NCI-H146 treated with DMSO at 0.1 percent for 48 hours (cell line): Measurements from ENCODE around the gene PDSS2.
"Not testable (repeated sequence)": the region's sequence is repeated elsewhere in the genome, so short reads cannot be mapped to it uniquely, and the experiment has no call there.

ENCODE experiments used
- DNase-seq: peaks from one replicate; lab custom pipeline; 2025; ENCODE audit not compliant: unreplicated experiment; lab: John Stamatoyannopoulos, UW

The PDSS2 gene

DNA sequence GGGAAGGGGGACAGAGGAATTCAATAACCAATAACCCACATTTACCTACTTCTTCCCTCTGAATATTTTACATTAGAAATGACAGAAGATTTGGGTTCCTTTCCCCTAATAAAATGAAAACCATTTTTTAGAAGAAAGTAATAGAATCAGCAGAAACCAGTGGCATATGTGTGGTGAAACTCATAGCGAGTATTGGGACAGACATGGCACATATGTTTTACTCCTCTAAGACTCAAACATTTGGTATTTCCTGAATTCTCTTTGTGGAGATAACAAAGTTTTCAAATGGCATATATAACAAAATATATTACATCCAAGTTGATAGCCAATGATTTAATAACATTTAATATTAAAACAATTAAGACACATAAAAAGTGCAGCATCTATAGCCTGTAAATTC, 331.2 kb downstream of the PDSS2 start:
- no peak for DNase-seq

DNA sequence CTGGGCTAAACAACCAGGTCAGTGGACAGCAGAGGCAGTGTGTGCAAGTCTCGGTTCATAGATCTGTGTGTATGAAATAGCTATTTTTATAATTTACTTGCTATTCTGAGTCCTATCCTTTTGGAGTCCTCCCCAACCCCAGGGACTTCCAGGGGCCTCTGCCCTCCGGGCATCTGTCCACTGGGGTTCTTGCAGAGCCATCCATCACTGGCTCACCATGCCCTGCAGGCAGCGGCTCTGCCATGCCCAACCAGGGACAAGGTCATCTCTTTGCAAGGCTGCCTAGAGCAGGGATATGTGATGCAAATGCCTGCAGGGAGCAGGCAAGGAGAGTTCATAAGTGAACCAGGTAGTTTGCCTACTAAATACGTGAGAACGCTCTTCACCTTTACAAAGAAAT, 333.6 kb downstream of the PDSS2 start:
- DNase-seq, result no peak

DNA sequence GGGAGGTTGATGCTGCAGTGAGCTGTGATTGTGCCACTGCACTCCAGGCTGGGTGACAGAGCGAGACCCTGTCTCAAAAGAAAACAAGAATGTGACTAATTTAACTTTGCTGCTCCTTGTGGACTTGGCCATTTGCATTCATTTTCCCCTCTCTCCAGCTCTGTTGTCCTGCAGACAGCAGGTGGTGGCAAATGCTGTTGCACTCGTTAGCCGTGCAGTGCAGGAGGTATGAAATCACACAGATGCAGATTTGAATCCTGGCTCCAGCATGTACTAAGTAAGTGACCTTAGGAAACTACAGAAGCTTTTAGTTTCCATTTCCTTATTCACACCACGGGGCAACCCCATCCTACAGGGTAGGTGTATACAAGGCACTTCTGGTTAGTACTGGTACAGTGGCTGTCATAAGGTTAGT, 334.4 kb downstream of the PDSS2 start:
- DNase-seq, result no peak

DNA sequence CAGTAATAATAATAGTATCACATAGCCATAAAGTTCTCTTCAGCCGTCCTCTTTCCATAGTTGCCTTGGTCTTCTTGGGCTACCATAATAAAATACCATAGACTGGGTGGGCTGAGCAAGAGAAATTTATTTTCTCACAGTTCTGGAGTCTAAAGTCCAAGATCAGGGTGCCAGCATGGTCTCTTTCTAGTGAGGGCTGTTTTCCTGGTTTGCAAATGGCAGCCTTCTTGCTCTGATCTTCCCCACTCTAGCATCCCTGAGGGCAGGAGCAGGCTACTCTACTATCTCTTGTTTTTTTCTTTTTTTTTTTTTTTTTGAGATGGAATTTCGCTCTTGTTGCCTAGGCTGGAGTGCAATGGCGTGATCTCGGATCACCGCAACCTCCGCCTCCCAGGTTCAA, 335.9 kb downstream of the PDSS2 start:
- no peak for DNase-seq

DNA sequence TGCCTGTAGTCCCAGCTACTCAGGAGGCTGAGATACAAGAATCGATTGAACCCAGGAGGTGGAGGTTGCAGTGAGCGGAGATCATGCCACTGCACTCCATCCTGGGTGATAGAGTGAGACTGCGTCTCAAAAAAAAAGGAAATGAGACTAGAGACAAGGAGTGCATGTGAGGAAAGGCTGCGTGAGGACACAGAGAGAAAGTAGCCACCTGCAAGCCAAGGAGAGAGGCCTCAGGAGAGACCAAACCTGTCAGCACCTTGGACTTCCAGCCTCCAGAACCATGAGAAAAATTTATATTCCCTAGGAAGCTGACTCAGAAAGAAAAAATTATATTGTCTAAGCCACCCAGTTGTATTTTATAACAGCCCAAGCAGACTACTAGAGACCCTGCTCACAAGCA, 336.6 kb downstream of the PDSS2 start:
- no peak for DNase-seq

DNA sequence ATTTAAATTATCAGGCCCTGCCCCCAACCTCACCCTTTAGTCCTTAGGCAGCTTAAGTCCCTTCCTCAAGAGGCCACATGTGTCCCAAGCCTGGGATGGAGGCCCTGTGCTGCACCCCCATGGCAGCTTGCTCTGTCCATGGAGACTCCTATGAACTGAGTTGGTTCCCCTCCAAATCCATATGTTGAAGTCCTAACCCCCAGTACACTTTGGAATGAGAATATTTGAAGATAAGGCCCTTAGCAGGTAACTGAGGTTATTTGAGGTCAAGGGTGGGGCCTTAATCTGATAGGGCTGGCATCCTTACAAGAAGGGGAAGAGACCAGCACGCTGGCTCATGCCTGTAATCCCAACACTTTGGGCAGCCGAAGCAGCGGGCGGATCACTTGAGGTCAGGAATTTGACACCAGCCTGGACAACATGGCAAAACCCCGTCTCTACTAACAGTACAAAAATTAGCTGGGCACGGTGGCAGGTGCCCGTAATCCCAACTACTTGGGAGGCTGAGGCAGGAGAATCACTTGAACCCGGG, 337.3 kb downstream of the PDSS2 start:
- DNase-seq, result no peak

DNA sequence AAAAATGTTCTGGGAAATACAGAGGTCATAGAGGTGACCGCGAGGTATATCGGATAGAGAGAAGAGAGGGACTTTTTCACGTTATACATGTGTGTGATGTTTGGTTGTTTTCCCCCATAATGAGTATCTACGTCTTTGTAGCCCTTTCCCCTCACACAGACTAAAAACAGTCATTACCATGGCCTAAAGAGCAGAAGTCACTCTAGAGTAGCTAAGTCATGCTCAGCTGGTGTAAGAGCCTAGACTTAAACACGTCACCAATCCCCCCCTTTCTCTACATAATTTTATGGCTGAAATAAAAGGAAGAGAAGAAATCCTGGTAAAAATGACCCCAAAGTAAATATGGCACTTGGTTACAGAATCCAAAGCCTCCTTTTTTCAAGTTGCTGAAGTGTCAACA, 338.1 kb downstream of the PDSS2 start:
- DNase-seq, result no peak

DNA sequence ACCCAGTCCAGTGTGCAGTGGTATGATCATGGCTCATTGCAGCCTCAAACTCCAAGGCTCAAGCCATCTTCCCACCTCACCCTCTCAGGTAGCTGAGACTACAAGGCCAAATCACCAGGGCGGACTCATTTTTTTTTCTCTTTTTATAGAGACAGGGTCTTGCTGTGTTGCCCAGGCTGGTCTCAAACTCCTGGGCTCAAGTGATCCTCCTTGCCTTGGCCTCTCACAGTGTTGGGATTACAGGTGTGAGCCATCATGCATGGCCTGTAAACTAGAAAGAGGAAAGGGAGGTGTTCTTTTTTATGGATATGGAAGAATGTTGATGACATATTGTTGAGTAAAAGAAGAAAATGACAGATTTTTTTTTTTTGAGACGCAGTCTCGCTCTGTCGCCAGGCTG, 339.0 kb downstream of the PDSS2 start:
- DNase-seq, result no peak

DNA sequence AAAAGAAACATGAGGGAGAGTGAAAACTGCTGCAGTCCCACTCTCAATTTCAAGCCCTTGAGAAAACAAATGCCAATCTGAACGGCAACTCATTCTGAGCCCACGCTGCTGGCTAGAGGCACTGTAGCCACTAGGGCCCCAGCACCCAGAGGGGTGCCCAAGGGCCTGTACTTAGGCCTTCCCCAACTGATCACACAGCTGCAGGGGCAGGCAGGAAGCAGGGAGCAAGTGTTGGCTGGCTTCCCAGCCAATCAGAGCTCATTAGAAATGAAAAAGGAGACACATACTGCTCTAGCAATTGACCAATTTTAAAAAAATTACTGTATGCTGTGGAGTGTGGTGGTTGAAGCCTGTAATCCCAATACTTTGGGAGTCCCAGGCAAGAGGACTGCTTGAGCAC, 340.4 kb downstream of the PDSS2 start:
- no peak for DNase-seq

DNA sequence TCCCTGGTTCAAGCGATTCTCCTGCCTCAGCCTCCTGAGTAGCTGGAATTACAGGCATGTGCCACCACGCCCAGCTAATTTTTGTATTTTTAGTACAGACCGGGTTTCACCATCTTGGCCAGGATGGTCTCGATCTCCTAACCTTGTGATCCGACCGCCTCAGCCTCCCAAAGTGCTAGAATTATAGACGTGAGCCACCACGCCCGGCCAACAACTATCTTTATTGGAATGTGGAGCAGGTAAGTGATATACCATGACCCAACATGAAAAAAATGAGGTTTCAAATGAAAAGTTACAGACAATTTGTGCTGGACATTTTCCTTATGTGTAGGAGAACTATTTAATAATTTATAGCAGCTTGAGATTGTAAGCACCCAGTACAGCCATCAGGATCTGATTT, 340.8 kb downstream of the PDSS2 start:
- DNase-seq, result not testable (repeated sequence)

DNA sequence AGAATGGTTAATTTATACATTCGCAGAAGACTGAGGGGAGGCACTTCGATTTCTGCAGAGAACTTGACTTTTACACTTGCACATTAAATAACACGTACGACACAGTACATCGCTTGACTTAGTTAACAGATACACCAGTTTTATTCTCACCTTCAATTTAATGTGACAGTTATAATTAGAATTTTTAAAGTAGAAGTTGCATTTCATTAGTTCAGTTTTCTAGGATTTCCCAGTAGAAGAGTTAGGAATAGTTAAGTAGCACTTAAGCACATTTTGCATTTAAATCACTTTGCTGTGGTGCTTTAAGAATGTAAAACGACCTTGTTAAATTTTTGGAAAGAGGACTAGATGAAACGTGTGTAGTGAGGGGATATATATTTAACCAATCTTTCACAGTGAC, 342.4 kb downstream of the PDSS2 start:
- DNase-seq, result no peak

DNA sequence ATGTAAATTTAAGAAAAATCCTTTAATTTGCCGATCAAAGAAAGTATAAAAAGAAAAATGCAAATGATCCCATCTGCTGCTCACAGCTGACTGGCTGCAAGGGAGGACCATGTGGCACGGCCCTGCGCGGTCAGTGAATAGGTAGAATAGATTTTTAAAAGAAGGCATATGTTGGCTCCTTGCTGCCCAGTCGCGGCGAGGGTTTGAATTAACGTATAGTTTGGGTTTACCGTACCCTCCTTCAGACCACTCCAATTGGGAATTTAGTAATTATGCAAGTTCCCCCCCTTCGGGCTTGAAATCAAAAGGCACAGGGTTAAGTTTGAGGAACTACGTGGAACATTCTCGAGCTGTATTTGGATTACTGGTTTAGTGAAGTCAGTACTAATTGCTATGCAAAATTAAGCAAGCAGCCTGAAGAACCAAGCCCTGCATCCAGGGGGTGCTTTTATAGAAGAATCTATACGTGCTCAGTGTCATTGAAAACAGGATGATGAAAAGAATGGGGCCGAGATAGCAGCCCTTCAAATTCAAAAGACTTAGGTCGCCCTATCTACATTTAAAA, 343.0 kb downstream of the PDSS2 start:
- peak; percentile 74 for DNase-seq

DNA sequence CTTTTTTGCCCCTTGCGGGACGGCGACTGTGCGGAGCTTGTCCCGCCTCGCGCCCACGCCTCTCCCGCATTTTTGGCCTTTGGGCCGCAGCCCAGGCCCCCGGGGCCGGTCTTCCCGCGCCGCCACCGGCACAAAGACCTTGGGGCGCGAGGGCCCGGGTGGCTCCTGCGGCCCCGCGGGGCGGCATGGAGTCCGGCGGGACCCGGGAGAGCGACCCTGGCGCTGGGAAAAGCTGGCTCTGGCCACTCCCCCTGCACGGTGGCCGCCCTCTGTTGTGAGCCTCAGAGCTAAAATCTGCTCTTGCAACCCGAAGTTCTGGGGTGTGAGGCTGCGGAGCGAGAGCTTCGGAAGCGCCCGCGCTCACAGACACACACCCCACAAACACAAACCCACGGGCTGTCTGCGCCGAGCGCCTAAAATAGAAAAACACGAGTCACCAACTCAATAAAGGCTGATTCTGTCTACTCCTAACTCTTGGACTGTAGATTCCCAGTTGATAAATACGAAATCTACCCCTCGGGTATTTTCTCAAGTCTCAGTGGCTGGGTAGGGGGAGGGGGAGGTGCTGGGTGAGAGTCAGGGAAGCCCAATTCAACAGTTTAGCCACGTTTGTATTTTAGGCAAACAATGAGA, 343.6 kb downstream of the PDSS2 start:
- DNase-seq, result peak; percentile 69

DNA sequence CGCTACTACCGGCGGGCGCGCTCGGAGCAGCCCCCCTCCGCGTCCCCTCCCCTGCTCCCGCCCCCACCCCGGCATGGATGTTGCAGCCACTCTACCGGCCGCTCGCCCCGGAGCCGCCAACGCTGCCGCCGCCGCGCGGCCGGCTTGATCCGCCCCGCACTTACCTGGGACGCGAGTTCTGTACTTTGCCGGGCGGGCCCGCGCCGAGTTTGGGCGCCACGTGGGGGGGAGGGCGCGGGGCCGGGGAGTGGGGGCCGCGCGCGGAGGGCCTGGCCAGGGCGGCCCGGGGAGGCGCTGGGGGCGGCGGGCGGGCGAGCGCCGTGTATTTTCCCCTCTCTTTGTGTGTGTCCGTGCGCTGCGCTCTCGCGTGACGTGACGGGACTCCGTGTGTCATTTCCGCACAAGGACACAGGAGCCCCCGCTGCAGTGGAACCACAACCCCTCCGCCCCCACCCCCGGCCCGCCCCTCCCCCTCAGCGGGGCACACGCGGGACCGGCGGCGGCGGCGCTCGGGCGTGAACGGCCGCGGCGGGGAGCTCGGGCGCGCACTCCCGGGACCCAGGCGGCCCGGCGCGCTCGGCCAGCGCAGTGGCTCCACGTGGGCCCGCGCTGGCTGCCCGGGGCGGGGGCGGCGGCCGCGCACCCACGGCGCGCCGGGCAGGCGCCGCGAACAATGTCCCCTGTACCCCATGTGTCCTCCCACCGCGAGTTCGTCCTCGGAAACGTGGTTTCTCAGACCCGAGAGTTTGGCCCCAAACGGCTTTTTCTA, 344.3 kb downstream of the PDSS2 start, which contains the start of gene BEND3:
BEND3 (minus strand) TSS at position 590 of the 769 bp plus-strand sequence. CDS start 16,230 bp downstream, outside the sequence.
- no peak for DNase-seq

DNA sequence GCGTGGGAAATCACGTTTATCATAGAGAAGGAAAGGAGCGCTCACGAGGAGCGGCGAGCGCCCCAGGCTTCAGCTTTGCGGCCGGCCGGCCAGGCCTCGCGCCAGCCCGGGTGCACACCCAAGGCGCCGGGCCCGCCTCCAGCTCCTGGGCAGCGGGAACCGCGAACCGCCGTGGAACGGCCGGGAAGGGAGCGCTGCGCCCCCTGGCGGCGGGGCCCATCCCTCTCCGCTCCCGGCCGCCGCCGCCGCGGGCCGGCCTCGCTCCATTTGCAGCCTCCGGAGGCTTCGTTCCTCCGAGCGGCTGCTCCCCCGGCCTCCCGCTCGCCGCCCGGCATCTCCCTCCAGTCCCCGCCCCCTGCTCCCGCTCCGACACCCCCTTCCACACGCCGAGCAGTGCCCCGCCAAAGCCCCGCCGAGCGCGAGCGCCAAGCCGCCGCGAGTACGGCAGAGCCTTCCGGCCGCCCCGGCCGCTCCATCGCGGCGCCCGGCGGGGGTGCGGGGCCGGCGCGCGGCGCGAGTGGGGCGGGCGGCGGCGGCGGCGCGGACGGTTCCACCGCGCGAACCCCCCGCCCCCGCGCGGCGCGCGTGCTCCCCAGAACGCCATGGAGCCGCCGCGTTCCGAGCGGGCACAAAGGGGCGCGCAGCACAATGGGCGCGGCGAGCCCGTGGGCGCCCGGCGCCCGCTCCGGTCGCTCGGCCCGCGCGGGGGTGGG, 345.0 kb downstream of the PDSS2 start:
- DNase-seq, result peak; percentile 74

DNA sequence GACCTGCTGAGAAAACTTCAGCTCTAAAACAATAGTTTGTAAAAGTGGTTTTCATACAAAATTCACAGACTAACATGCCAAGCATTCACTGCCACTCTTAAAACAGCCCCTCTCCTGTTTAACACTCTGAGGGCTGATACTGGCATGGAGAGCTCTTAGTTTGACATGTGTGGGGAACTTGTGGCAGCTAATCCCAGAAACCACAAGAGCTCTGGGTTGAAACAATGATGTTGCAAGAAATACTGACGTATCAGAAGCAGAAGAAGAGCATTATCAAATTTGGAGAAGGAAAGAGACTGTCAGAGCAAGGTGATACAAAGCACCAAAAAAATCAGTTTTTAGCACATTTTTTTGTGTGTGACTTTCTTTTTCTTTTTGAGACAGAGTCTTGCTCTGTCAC, 349.2 kb downstream of the PDSS2 start:
- DNase-seq, result no peak

DNA sequence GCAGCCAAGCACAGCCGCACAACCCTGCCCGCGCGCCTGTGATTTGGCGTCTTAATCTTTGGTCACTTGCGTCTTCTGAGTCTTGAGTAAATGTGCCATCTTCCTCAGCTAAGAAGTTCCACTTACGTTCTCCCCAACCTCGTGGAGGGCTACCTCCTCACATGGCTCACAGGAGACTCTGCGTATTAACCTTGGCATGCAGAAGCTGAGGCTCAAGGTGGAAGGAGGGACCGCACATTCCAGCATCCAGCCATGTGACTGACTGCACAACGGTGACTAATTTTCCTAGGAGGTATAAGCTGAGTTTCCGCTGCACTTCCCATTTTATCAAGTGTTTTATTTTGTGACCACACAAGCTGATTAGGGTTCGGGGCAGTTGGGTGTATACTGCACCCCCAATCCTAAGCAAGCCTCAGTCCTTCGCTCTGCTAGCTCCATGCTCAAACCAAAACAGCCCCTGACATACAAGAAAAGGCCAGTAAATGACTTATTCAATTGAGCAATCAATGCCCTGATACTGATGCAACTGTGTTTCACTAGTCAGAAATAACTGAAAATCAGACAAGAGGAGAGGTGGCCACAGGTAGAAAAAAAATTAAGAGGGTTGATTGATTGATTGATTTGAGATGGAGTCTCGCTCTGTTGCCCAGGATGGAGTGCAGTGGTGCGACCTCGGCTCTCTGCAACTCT, 351.0 kb downstream of the PDSS2 start:
- no peak for DNase-seq

DNA sequence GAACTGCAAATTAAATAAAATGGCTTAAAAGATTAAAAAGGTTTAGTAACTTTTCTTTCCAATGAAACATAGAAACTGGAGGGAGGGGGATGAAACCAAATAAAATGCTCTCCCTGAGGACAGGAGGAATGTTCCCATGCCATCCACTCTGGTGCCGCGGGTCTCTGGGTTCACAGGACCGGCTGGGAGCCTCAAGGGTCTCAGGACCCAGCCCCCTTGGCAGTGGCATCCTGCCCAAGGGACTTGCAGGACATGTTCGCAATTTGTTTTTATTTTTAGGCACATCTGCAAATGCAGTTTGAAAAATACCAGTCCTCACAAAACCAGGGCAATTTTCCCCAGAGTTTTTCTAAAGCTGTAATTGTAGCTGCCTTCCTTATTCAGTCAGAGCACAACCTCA, 351.6 kb downstream of the PDSS2 start:
- DNase-seq, result no peak

DNA sequence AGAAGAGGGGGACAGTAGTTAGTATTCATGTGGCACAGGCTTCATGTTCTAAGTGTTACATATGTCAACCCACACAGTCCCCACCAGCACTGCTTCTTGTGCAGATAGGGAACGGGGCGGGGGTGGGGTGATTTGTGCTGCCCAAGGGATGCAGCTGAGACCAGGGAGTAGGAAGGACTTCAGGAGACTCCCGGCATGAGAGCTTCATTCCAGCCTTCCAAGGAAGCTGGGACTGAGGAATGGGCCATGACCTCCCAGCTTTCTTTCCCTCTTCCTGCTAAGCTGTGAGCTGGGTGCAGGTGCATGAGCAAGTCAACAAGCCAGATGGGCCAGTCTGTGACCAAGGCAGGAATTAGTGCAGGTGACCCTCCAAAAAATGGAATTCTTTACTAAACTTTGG, 353.2 kb downstream of the PDSS2 start:
- no peak for DNase-seq

DNA sequence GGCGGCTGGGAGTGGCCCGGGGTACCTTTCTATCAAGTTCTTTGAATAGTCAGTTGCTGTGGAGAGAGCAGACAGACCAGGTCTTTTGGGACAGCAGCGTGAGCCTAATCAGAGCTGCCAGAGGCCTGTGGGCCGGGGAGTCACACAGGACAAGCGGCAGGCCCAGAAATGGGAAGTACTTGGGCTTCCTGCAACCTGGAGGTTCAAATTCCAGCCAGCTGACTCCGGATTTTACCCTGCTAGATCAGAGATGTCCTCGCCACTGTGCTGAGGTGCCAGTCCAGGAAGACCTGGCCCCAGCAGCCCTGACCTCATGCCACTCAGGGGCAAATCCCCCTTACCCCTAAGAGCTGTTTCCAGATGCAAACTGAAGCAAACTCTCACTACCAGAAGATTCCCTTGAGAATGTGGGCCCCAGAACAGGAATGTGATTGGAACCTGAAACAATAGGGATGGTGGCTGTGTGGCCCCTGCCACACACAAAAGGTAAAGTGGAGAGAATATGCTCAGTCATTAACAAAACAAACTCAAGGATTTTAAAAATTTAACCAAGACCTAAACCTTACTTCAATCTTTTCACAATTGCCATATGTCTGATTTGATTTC, 353.8 kb downstream of the PDSS2 start:
- DNase-seq, result no peak
